IPS-11a (cell line): Measurements from ENCODE around the gene KYNU.

ENCODE experiments used
- H3K4me3 ChIP-seq: one replicate; pipeline ENCODE4 v1.5.1; 2013; ENCODE audit warnings: low read depth, low read length, control low read depth

KYNU gene

GRCh38 chr2:142952793-142953494 lies 75.5 kb downstream of the KYNU start:
- no peak overlapping the region for H3K4me3 ChIP-seq

GRCh38 chr2:142954493-142954892 lies 77.0 kb downstream of the KYNU start:
- H3K4me3 ChIP-seq = no peak overlapping the region

- H3K4me3 ChIP-seq = no peak overlapping the region
Observed at GRCh38 chr2:142957144-142957543, 79.7 kb downstream of the KYNU start.

- H3K4me3 ChIP-seq = no peak overlapping the region
Observed at GRCh38 chr2:142961202-142961601, 83.7 kb downstream of the KYNU start.

- no peak overlapping the region for H3K4me3 ChIP-seq
Observed at GRCh38 chr2:142965443-142965842, 88.0 kb downstream of the KYNU start.

GRCh38 chr2:142966284-142966683 lies 88.8 kb downstream of the KYNU start:
- no peak overlapping the region for H3K4me3 ChIP-seq

- no peak overlapping the region for H3K4me3 ChIP-seq
Observed at GRCh38 chr2:142967060-142967459, 89.6 kb downstream of the KYNU start.

- H3K4me3 ChIP-seq = no peak overlapping the region
Observed at GRCh38 chr2:142973160-142973821, 95.8 kb downstream of the KYNU start.

GRCh38 chr2:142973822-142974207 lies 96.4 kb downstream of the KYNU start:
- no peak overlapping the region for H3K4me3 ChIP-seq

GRCh38 chr2:142974288-142975024 lies 97.0 kb downstream of the KYNU start:
- H3K4me3 ChIP-seq = no peak overlapping the region

- H3K4me3 ChIP-seq = no peak overlapping the region
Observed at GRCh38 chr2:142975239-142975638, 97.8 kb downstream of the KYNU start.

GRCh38 chr2:142980246-142981068 lies 103.0 kb downstream of the KYNU start:
- H3K4me3 ChIP-seq = no peak overlapping the region

- no peak overlapping the region for H3K4me3 ChIP-seq
Observed at GRCh38 chr2:142981069-142981378, 103.6 kb downstream of the KYNU start.

GRCh38 chr2:142981756-142982155 lies 104.3 kb downstream of the KYNU start:
- H3K4me3 ChIP-seq = no peak overlapping the region

- no peak overlapping the region for H3K4me3 ChIP-seq
Observed at GRCh38 chr2:142983174-142983573, 105.7 kb downstream of the KYNU start.

GRCh38 chr2:142984657-142985056 lies 107.2 kb downstream of the KYNU start:
- no peak overlapping the region for H3K4me3 ChIP-seq

GRCh38 chr2:142987044-142987443 lies 109.6 kb downstream of the KYNU start:
- H3K4me3 ChIP-seq = no peak overlapping the region

GRCh38 chr2:142989273-142990204 lies 112.1 kb downstream of the KYNU start:
- no peak overlapping the region for H3K4me3 ChIP-seq

GRCh38 chr2:142991295-142991694 lies 113.8 kb downstream of the KYNU start:
- H3K4me3 ChIP-seq = no peak overlapping the region

- H3K4me3 ChIP-seq = no peak overlapping the region
Observed at GRCh38 chr2:142992840-142993239, 115.4 kb downstream of the KYNU start.
